HG03139 (cell line): Measurements from ENCODE around the gene PARN.

Experiments
- ATAC-seq: cut with Tn5 transposase; IDR thresholded peaks from one replicate; pipeline ENCODE4 v1.9.1; 2021; ENCODE audit not compliant: unreplicated experiment

PARN gene

GRCh38 chr16:14529010-14529669 is 100.9 kb downstream of the PARN start:
- ATAC-seq, result no peak

DNA sequence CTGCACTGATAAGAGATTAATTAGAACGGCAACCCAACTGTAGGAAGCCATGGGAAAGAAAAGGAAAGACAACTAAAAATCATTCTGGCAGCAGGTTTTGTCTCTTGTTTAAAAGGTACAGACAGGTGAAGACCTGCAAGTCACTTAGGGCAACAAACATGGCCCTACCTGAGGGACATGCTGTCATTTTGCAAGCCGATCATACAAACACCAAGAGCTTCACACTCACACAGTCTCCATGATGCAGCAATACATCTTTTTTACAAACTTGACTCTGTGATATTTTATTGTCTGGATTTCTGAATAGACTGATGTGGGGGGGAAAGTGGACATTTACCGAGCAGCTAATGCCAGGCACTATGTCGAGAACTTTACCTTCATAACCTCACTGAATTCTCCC is 101.8 kb downstream of the PARN start:
- no peak for ATAC-seq

DNA sequence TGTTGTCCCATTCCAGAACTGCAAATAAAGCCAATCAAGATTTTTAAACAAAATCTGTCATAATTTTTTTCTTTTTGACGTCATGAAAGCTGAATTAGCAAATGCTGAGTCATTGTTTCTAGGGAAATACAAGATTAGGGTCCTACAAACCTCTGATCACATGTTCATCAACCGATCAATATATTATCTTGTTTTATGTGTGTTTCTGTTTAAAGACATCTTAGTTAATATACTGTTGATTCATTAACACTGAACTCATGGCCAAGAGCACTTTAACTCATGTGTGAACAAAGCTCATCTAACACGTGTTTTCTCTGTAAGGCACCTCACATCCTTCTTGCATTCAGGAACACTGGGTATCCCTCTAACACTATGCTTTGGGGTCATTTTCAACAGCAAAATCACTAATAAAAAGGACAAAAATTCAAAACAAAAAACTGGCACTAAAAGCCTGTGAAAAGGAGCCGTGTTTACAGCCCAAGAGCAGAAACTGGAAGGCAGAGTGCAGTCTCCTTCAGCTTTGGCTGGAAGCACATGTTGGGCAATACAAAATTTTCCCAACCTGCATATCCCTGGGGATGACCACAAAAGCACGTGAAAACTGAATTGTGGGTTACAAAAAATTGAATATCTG is 102.5 kb downstream of the PARN start:
- no peak for ATAC-seq

DNA sequence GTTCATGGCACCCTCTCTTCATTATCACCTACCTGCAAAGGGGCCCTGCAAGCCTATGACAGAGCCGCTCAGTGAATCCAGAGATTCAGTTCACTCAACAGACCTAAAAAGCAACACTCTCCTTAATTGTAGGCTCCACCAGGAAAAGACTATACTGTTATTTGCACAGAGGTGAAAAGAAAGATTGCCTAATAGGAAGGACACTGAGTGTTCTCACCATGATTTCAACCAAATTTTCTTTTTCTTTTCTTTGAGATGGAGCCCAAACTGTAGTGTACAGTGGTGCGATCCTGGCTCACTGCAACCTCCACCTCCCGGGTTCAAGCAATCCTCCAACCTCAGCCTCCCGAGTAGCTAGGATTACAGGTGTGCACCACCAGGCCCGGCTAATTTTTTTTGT is 104.5 kb downstream of the PARN start:
- no peak for ATAC-seq

DNA sequence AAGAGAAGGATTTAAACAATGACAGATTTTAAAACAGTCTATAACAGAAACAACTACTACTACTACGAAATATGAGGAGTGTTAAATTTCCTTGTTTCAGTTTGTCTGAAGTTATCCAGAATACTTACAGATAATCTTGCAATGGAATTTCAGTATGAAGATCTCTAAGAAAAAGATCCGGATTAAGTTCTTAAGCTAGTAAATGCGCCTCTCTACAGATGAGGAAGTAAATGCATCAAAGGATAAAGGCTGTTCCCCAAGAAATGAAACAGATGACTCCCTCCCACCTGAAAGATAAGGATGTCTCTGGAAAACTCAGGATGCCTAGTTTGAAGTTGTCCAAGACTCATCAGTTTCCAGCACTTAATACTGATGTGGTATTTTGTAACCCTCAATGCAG is 105.1 kb downstream of the PARN start:
- no peak for ATAC-seq

DNA sequence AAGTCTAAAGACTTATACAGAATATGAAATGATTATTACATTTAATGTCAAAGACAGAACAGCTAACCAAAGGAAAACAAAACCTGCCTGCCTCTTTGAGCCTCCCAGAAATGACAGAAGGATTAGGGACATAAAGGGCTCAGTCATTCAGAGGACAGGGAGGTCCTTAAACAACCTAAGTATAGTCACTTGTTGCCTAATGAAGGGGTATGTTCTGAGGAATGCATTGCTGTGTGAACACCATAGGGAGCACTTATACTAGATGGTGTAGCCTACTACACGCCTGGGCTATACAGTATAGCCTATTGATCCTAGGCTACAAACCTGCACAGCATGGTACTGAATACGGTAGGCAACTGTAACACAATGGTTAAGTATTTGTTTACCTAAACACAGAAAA is 106.4 kb downstream of the PARN start:
- ATAC-seq, result no peak

GRCh38 chr16:14522671-14523070 is 107.4 kb downstream of the PARN start:
- no peak for ATAC-seq

- no peak for ATAC-seq
These were observed 109.3 kb downstream of the PARN start for GRCh38 chr16:14520753-14521152.

DNA sequence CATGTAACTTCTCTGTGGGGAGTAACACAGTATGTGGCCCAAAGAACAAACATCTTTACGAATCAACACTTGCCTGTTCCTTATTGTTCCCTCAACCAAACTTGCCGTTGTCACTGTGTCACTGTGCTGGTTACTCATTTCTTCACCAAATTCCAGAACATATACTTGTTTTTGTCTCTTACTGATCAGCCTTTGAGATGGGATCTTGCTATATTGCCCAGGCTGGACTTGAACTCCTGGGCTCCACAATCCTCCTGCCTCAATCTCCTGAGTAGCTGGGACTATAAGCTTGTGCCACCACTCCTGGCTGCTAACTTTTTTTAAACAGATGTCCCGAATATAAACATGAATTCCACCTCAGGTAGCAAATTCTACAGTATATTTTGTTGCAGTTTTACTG is 115.1 kb downstream of the PARN start:
- ATAC-seq, result no peak

DNA sequence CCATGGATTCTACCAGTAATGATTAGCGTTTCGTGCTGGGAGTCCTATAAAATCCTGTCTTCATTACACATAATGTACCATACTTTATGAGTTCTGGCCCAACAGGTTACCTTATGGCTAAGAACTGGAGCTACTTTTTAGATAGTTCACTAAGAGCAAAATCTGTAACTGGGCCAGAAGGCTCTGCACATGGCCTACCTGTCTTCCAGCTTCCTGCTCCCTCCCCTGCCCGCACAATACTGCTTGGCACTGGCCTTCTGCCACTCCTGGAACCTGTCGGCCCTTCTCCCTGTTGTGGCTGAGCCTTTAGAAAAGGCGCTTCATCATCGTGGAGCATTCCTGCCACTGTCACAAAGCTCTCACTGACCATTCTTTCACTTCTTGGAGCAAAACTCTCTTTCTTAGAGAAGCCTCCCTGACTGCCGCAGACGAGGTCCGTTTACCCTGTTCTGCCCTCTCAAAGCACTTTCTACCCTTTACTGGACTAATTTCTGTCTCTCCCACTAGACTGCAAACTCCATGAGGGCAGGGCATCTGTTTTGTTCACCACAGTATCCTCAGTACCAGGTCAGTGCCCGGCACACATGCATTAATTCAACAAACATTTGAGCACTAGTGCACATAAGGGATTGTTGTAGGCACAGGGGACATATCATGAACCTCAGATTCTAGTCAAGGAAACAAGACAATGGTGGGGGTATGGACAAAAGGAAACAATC is 116.5 kb downstream of the PARN start:
- no peak for ATAC-seq

GRCh38 chr16:14511800-14512135 is 118.3 kb downstream of the PARN start:
- ATAC-seq, result no peak

- no peak for ATAC-seq
These were observed 118.9 kb downstream of the PARN start for GRCh38 chr16:14510939-14511799.

DNA sequence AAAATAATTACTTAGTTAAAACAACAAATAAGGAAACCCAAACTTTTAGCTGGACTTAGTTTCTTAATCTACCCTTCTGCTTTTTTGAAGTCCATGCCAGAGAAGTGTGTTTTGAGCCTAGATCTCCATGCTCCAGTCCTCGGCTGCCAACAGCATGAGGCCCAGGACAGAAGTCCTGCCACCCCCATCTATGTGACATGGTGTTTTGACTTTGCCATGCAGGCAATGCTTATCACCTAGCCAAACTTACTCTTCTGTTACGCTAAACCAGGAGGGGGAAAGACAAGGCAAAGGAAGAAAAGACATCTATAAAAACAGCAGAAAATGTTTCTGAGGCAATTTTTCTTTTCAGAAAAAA is 119.5 kb downstream of the PARN start:
- no peak for ATAC-seq

DNA sequence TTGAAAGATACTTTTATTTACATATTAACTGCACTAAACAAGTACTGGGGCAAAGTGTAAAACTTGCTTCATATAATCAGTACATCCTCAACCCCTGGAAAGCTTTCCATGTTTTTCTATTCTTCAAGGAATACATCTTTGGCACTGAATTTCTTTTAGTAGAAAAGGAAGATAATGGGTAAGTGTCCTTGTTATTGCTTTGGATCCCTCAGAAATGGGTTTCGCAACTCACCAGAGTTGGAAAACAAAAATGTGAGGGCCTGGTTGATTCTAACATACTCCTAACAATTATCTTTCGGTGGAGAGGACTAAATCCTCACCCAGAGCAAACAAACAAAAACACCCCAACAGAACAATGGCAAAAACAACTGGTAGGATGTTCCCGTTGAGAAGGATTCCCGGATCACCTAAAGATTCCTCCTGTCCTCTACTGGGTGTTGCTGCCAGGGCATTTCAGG is 120.4 kb downstream of the PARN start:
- ATAC-seq, result no peak

GRCh38 chr16:14509055-14509454 is 121.0 kb downstream of the PARN start:
- ATAC-seq, result no peak

GRCh38 chr16:14505846-14506245 is 124.2 kb downstream of the PARN start:
- no peak for ATAC-seq

GRCh38 chr16:14502932-14503741 is 126.9 kb downstream of the PARN start:
- ATAC-seq, result no peak

- no peak for ATAC-seq
These were observed 127.7 kb downstream of the PARN start for GRCh38 chr16:14502256-14502875.

DNA sequence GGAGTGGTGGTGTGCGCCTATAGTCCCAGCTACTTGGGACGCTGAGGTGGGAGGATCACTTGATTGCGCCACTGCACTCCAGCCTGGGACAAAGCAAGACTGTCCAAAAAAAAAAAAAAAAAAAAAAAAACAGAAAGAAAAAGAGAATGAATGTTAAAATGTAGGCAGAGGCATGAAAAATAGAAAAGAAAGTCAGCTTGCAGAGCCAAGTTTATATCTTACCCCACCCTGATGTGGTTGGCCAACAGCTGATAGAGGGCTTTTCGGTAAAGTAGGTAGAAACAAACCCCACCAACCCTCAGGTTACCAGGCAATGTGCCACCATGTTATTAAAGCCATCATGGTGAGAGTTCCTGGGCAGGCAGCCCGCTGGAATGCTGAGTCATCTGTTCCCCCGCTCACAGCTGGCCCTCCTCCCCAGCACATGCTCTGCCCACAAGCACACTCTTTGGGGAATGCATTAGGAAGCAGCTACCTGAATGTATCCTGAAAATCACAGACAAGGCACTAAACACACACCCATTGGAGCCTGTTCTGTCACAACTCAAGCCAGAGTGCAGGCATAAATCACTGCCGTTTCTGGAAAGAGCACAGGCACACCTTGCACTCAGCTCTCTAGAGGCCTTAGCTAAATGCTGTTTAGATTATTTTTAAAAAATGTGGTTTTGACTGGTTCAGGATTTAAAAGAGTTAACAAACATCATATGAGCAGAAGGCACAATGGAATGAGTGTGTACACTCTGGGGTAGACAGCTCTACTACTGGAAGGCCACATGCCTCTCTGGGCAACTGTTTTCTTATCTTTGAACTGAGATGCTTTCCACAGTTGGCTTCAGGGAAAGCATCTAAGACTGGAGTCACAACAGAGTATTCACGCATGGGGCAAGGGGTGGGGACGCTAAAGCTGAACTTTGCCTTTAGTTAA is 128.5 kb downstream of the PARN start:
- no peak for ATAC-seq
